SK-N-SH (cell line): ENCODE measurements around the gene ISM1. TPM values are rescaled to one million over a fixed set of nuclear protein-coding genes. Genes with fewer than 3 reads are reported as not detected.

ENCODE experiments used
- CTCF ChIA-PET: fragments of 300-600, 350-600 bp; formaldehyde crosslinking; extraction: SDS; loops from one replicate; lab custom pipeline; 2021; lab: Yijun Ruan, JAX
- POLR2A ChIA-PET: fragments of 350-600 bp; sonication (Branson Sonifier 250); formaldehyde crosslinking; extraction: SDS; loops from one replicate; lab custom pipeline; 2020; ENCODE audit warnings: antibody characterized with exemption, inconsistent platforms; lab: Yijun Ruan, JAX
- DNase-seq: peaks from one replicate; pipeline ENCODE4 v3.0.0; 2012
- H2AFZ ChIP-seq: fragments of 200-600 bp; sonication (generic); 2 replicates; pipeline ENCODE4 v1.8.1; 2016; ENCODE audit warnings: antibody characterized with exemption, mild to moderate bottlenecking, low read depth
- H3F3A ChIP-seq: fragments of 200-600 bp; sonication (generic); replicated peaks from 2 replicates; pipeline ENCODE3; 2016; ENCODE audit warnings: antibody characterized with exemption, mild to moderate bottlenecking; ENCODE audit not compliant: insufficient read depth
- H3K27ac ChIP-seq, 2 experiments: fragments of 200-500 bp in 1 of 2; fragments of 200-600 bp in 1 of 2; sonication (Bioruptor generic) in 1 of 2; sonication (generic), shearing (Covaris generic) in 1 of 2; 2 replicates each; pipeline versions ENCODE4 v1.5.1 to v1.6.1; 2014 to 2016; ENCODE audit warnings: low read depth in 2 of 2, inconsistent platforms in 1 of 2, low read length in 1 of 2, mild to moderate bottlenecking in 1 of 2, mixed read lengths in 1 of 2
- H3K27me3 ChIP-seq: fragments of 200-600 bp; sonication (generic), shearing (Covaris generic); 2 replicates; pipeline ENCODE4 v1.6.1; 2016; ENCODE audit warnings: mixed run types; ENCODE audit not compliant: insufficient read depth
- H3K36me3 ChIP-seq, 2 experiments: fragments of 200-500 bp in 1 of 2; fragments of 200-600 bp in 1 of 2; sonication (Bioruptor generic) in 1 of 2; sonication (generic) in 1 of 2; replicated peaks in 1 of 2; 2 replicates each; pipeline versions ENCODE3 to v1.5.1; 2014 to 2016; ENCODE audit warnings: low read length in 1 of 2, mild to moderate bottlenecking in 1 of 2; ENCODE audit not compliant: insufficient read depth in 2 of 2, control insufficient read depth in 1 of 2
- H3K4me1 ChIP-seq, 2 experiments: fragments of 200-500 bp in 1 of 2; fragments of 200-600 bp in 1 of 2; sonication (Bioruptor generic) in 1 of 2; sonication (generic), shearing (Covaris generic) in 1 of 2; 2 replicates each; pipeline versions ENCODE4 v1.5.1 to v1.6.1; 2014 to 2016; ENCODE audit warnings: low read depth in 1 of 2, low read length in 1 of 2, mixed run types in 1 of 2; ENCODE audit not compliant: insufficient read depth in 2 of 2, control insufficient read depth in 1 of 2
- H3K4me2 ChIP-seq: fragments of 200-600 bp; sonication (generic), shearing (Covaris generic); 2 replicates; pipeline ENCODE4 v1.6.1; 2017; ENCODE audit warnings: mixed run types
- H3K4me3 ChIP-seq, 2 experiments: fragments of 200-500 bp in 1 of 2; fragments of 200-600 bp in 1 of 2; sonication (Bioruptor generic) in 1 of 2; sonication (generic), shearing (Covaris generic) in 1 of 2; 2 replicates each; pipeline versions ENCODE4 v1.5.1 to v1.8.1; 2014 to 2016; ENCODE audit warnings: low read depth in 2 of 2, inconsistent platforms in 1 of 2, low read length in 1 of 2, mild to moderate bottlenecking in 1 of 2, mixed read lengths in 1 of 2, moderate library complexity in 1 of 2
- H3K79me2 ChIP-seq: fragments of 200-600 bp; sonication (generic); 2 replicates; pipeline ENCODE4 v1.8.1; 2017; ENCODE audit warnings: mild to moderate bottlenecking; ENCODE audit not compliant: insufficient read depth
- H3K9ac ChIP-seq: fragments of 200-600 bp; sonication (generic); 2 replicates; pipeline ENCODE4 v1.6.1; 2017; ENCODE audit warnings: mixed run types
- H3K9me2 ChIP-seq: fragments of 200-600 bp; sonication (generic); 2 replicates; pipeline ENCODE4 v1.6.1; 2017; ENCODE audit warnings: mixed run types
- H3K9me3 ChIP-seq: fragments of 200-600 bp; sonication (generic); 2 replicates; pipeline ENCODE4 v1.6.1; 2017; ENCODE audit warnings: mixed run types, mild to moderate bottlenecking, moderate library complexity
- H4K20me1 ChIP-seq: fragments of 200-600 bp; sonication (generic); 2 replicates; pipeline ENCODE4 v1.6.1; 2017; ENCODE audit warnings: mild to moderate bottlenecking, mixed run types; ENCODE audit not compliant: insufficient read depth
- CHD2 ChIP-seq: fragments of 150-350 bp; IDR thresholded peaks from 2 replicates; pipeline ENCODE4 v1.6.1; 2018; ENCODE audit warnings: low read length; ENCODE audit not compliant: partially characterized antibody
- CTCF ChIP-seq: fragments of 200-600 bp; sonication (generic); IDR thresholded peaks from 2 replicates; pipeline ENCODE4 v1.6.1; 2017; ENCODE audit warnings: antibody characterized with exemption, mild to moderate bottlenecking, moderate library complexity
- EZH2phosphoT487 ChIP-seq: fragments of 200-600 bp; sonication (generic); IDR thresholded peaks from 2 replicates; pipeline ENCODE4 v1.6.1; 2017; ENCODE audit warnings: low read depth, mixed run types, mild to moderate bottlenecking, antibody characterized with exemption, moderate library complexity, borderline replicate concordance
- FOXM1 ChIP-seq: IDR thresholded peaks from 2 replicates; pipeline ENCODE4 v1.4.0; 2012; ENCODE audit warnings: low read depth, mild to moderate bottlenecking
- MAX ChIP-seq: IDR thresholded peaks from 2 replicates; pipeline ENCODE4 v1.4.0; 2012; ENCODE audit warnings: low read depth
- MEF2A ChIP-seq: IDR thresholded peaks from 2 replicates; pipeline ENCODE4 v1.4.0; 2012; ENCODE audit warnings: low read depth, borderline replicate concordance
- MXI1 ChIP-seq: IDR thresholded peaks from 2 replicates; pipeline ENCODE4 v1.6.1; 2012; ENCODE audit warnings: mild to moderate bottlenecking, low read depth, low read length, improper control_type of control experiment
- NFIC ChIP-seq: IDR thresholded peaks from 2 replicates; pipeline ENCODE4 v1.4.0; 2012; ENCODE audit warnings: borderline replicate concordance
- RFX5 ChIP-seq: IDR thresholded peaks from 2 replicates; pipeline ENCODE4 v1.6.1; 2012; ENCODE audit warnings: mild to moderate bottlenecking, improper control_type of control experiment, low read length
- TAF1 ChIP-seq: IDR thresholded peaks from 2 replicates; pipeline ENCODE4 v1.6.1; 2012; ENCODE audit warnings: low read depth, mild to moderate bottlenecking, low read length, moderate library complexity, borderline replicate concordance
- TEAD4 ChIP-seq: IDR thresholded peaks from 2 replicates; pipeline ENCODE4 v1.4.0; 2012; ENCODE audit warnings: mild to moderate bottlenecking, borderline replicate concordance; ENCODE audit not compliant: insufficient read depth
- USF2 ChIP-seq: fragments of 150-350 bp; IDR thresholded peaks from 2 replicates; pipeline ENCODE4 v1.6.1; 2017; ENCODE audit warnings: antibody characterized with exemption, low read length, low read depth, borderline replicate concordance
- ZBTB33 ChIP-seq: IDR thresholded peaks from 2 replicates; pipeline ENCODE4 v1.4.0; 2012; ENCODE audit warnings: low read depth, borderline replicate concordance
- WGBS: methylation state at CpG from one replicate; pipeline ENCODE4 v1.1.6; 2017; ENCODE audit warnings: low lambda C conversion rate; 5-methylcytosine and 5-hydroxymethylcytosine counted together
- polyA plus RNA-seq, 3 experiments: library from polyadenylated mRNA; depleted of rRNA; stranded (reverse); fragments of >200 nt; gene quantifications; 2 replicates each; pipeline ENCODE4 v1.2.3, GENCODE V29; 2012

The ISM1 gene
- polyA plus RNA-seq, 1 of the 3 experiments (the other 2 are of a cell fraction): not detected

GRCh38 chr20:13285408-13285807 is 64.3 kb downstream of the ISM1 start:
- no peaks in the 10 kb centered on the region for H3K9me3 ChIP-seq
- TF ChIP-seq RFX5: no peak
- no peak for TF ChIP-seq TAF1
- TF ChIP-seq FOXM1: no peak
- no peak for TF ChIP-seq MAX
- no peak for TF ChIP-seq ZBTB33
- no peak for TF ChIP-seq NFIC
- no peak for TF ChIP-seq TEAD4
- no peak for TF ChIP-seq EZH2phosphoT487
- H3K27ac ChIP-seq: no peak overlapping the region
- 67% methylated on average over 6 of the region's 6 CpGs for WGBS
- no peaks in the 10 kb centered on the region for H3K27me3 ChIP-seq
- no peak for DNase-seq
- no peak overlapping the region for H2AFZ ChIP-seq
- no peak overlapping the region for H3K9ac ChIP-seq
- H3K4me2 ChIP-seq: no peak overlapping the region
- H3K79me2 ChIP-seq: no peaks in the 10 kb centered on the region
- no peaks in the 10 kb centered on the region for H3F3A ChIP-seq
- POLR2A ChIA-PET: no interaction called here
- H3K36me3 ChIP-seq: no peaks in the 10 kb centered on the region
- no peaks in the 10 kb centered on the region for H4K20me1 ChIP-seq
- no peaks in the 10 kb centered on the region for H3K9me2 ChIP-seq
- CTCF ChIA-PET: interaction anchor here (0.9 to 1.9 kb wide), 2 partner anchors 17 to 39 kb away, joined by 4 to 7 read pairs; no protein-coding TSS in a partner anchor
- H3K4me3 ChIP-seq: no peak overlapping the region
- peaks cover 0 to 5% of the 10 kb centered on the region in 2 experiments; a peak in 1 of 4 replicates for H3K4me1 ChIP-seq

GRCh38 chr20:13286052-13286451 is 65.0 kb downstream of the ISM1 start:
- ChIA-PET POLR2A (no interaction called here), CTCF (interaction anchor here (1.1 to 1.9 kb wide), 2 partner anchors 13 to 17 kb away, joined by 3 to 7 read pairs; no protein-coding TSS in a partner anchor)

More at GRCh38 chr20:13286052-13286451, 65.0 kb downstream of the ISM1 start:
- H3K9me3 ChIP-seq: no peaks in the 10 kb centered on the region
- H3K4me1 ChIP-seq: peaks cover 0 to 5% of the 10 kb centered on the region in 2 experiments; a peak in 1 of 4 replicates
- 49% methylated on average over 5 of the region's 5 CpGs for WGBS
- H3K79me2 ChIP-seq: no peaks in the 10 kb centered on the region
- H4K20me1 ChIP-seq: no peaks in the 10 kb centered on the region
- no peaks in the 10 kb centered on the region for H3K9me2 ChIP-seq
- H3K27ac ChIP-seq: no peak overlapping the region
- H3K36me3 ChIP-seq: no peaks in the 10 kb centered on the region
- no peak overlapping the region for H3K4me3 ChIP-seq
- no peak overlapping the region for H3K4me2 ChIP-seq
- no peak overlapping the region for H3K9ac ChIP-seq
- no peak for DNase-seq
- H2AFZ ChIP-seq: no peak overlapping the region
- TF ChIP-seq CHD2 (no peak), TAF1 (no peak), USF2 (no peak), MAX (no peak), CTCF (no peak), MXI1 (no peak), NFIC (no peak), MEF2A (no peak)
- no peaks in the 10 kb centered on the region for H3F3A ChIP-seq
- no peaks in the 10 kb centered on the region for H3K27me3 ChIP-seq
